ENCODE data around the gene SVIL.
"Not testable (repeated sequence)": the region's sequence is repeated elsewhere in the genome, so short reads cannot be mapped to it uniquely, and the experiment has no call there.

The SVIL gene

GRCh38 chr10:29583674-29584073, 51.1 kb downstream of the SVIL start:
- Histone ChIP-seq H3K4me2 (ENCODE audit: low read depth, low read length, poor library complexity, severe bottlenecking) (no peak overlapping the region), H3K9ac (ENCODE audit: low read depth, low read length, poor library complexity, severe bottlenecking) (no peak overlapping the region), H3K79me2 (ENCODE audit: insufficient read depth, low read length) (no peaks in the 10 kb centered on the region), H3K4me1 (ENCODE audit: insufficient read depth, low read length, poor library complexity, severe bottlenecking) (no peaks in the 10 kb centered on the region), H4K20me1 (ENCODE audit: insufficient read depth, low read length, poor library complexity, severe bottlenecking) (no peaks in the 10 kb centered on the region), H3K9me2 (replicated peaks; ENCODE audit: low read depth, low read length) (no peaks in the 10 kb centered on the region), H3K36me3 (ENCODE audit: insufficient read depth, low read length) (no peaks in the 10 kb centered on the region), H3K4me3 (ENCODE audit: low read length, poor library complexity, severe bottlenecking) (no peak overlapping the region), H2AFZ (ENCODE audit: low read length) (no peak overlapping the region), H3K27me3 (ENCODE audit: insufficient read depth, low read length, poor library complexity, severe bottlenecking) (no peaks in the 10 kb centered on the region), H3K9me3 (ENCODE audit: insufficient read depth, low read depth, low read length) (no peaks in the 10 kb centered on the region), H3F3A (ENCODE audit: low read depth) (no peaks in the 10 kb centered on the region)
- no peak for TF ChIP-seq EZH2phosphoT487 (IDR thresholded peaks at IDR 0.05; ENCODE audit: borderline replicate concordance)
- TF ChIP-seq CTCF (conservative IDR thresholded peaks at IDR 0.05; ENCODE audit: low read length): no peak

GRCh38 chr10:29582769-29583168, 52.0 kb downstream of the SVIL start:
- H3K4me2 ChIP-seq (ENCODE audit: low read depth, low read length, poor library complexity, severe bottlenecking); H3K9me2 ChIP-seq (replicated peaks; ENCODE audit: low read depth, low read length); H3K4me1 ChIP-seq (ENCODE audit: insufficient read depth, low read length, poor library complexity, severe bottlenecking); H3K9me3 ChIP-seq (ENCODE audit: insufficient read depth, low read depth, low read length); H3F3A ChIP-seq (ENCODE audit: low read depth); H3K36me3 ChIP-seq (ENCODE audit: insufficient read depth, low read length); H3K79me2 ChIP-seq (ENCODE audit: insufficient read depth, low read length); H3K4me3 ChIP-seq (ENCODE audit: low read length, poor library complexity, severe bottlenecking); H2AFZ ChIP-seq (ENCODE audit: low read length); H3K27me3 ChIP-seq (ENCODE audit: insufficient read depth, low read length, poor library complexity, severe bottlenecking); H3K9ac ChIP-seq (ENCODE audit: low read depth, low read length, poor library complexity, severe bottlenecking); H4K20me1 ChIP-seq (ENCODE audit: insufficient read depth, low read length, poor library complexity, severe bottlenecking): not testable (repeated sequence)

- no peaks in the 10 kb centered on the region for H3K9me2 ChIP-seq (replicated peaks; ENCODE audit: low read depth, low read length)
- H3K79me2 ChIP-seq (ENCODE audit: insufficient read depth, low read length): no peaks in the 10 kb centered on the region
- H2AFZ ChIP-seq (ENCODE audit: low read length): no peak overlapping the region
- H3K9me3 ChIP-seq (ENCODE audit: insufficient read depth, low read depth, low read length): no peaks in the 10 kb centered on the region
- no peaks in the 10 kb centered on the region for H3F3A ChIP-seq (ENCODE audit: low read depth)
- H4K20me1 ChIP-seq (ENCODE audit: insufficient read depth, low read length, poor library complexity, severe bottlenecking): no peaks in the 10 kb centered on the region
- no peaks in the 10 kb centered on the region for H3K36me3 ChIP-seq (ENCODE audit: insufficient read depth, low read length)
- no peak overlapping the region for H3K4me2 ChIP-seq (ENCODE audit: low read depth, low read length, poor library complexity, severe bottlenecking)
- H3K27me3 ChIP-seq (ENCODE audit: insufficient read depth, low read length, poor library complexity, severe bottlenecking): no peaks in the 10 kb centered on the region
- no peak overlapping the region for H3K9ac ChIP-seq (ENCODE audit: low read depth, low read length, poor library complexity, severe bottlenecking)
- H3K4me1 ChIP-seq (ENCODE audit: insufficient read depth, low read length, poor library complexity, severe bottlenecking): no peaks in the 10 kb centered on the region
- TF ChIP-seq EZH2phosphoT487 (IDR thresholded peaks at IDR 0.05; ENCODE audit: borderline replicate concordance) (no peak), CTCF (conservative IDR thresholded peaks at IDR 0.05; ENCODE audit: low read length) (no peak)
- H3K4me3 ChIP-seq (ENCODE audit: low read length, poor library complexity, severe bottlenecking): no peak overlapping the region
Observed at GRCh38 chr10:29579455-29579970, 55.3 kb downstream of the SVIL start.

- Histone ChIP-seq H3K9me3 (ENCODE audit: insufficient read depth, low read depth, low read length) (no peaks in the 10 kb centered on the region), H3K9me2 (replicated peaks; ENCODE audit: low read depth, low read length) (no peaks in the 10 kb centered on the region), H3K36me3 (ENCODE audit: insufficient read depth, low read length) (no peaks in the 10 kb centered on the region), H3K4me3 (ENCODE audit: low read length, poor library complexity, severe bottlenecking) (no peak overlapping the region), H3K27me3 (ENCODE audit: insufficient read depth, low read length, poor library complexity, severe bottlenecking) (no peaks in the 10 kb centered on the region), H3K79me2 (ENCODE audit: insufficient read depth, low read length) (no peaks in the 10 kb centered on the region), H3K4me1 (ENCODE audit: insufficient read depth, low read length, poor library complexity, severe bottlenecking) (no peaks in the 10 kb centered on the region), H2AFZ (ENCODE audit: low read length) (no peak overlapping the region), H3K9ac (ENCODE audit: low read depth, low read length, poor library complexity, severe bottlenecking) (no peak overlapping the region), H3F3A (ENCODE audit: low read depth) (no peaks in the 10 kb centered on the region), H4K20me1 (ENCODE audit: insufficient read depth, low read length, poor library complexity, severe bottlenecking) (no peaks in the 10 kb centered on the region), H3K4me2 (ENCODE audit: low read depth, low read length, poor library complexity, severe bottlenecking) (no peak overlapping the region)
- TF ChIP-seq EZH2phosphoT487 (IDR thresholded peaks at IDR 0.05; ENCODE audit: borderline replicate concordance) (no peak), CTCF (conservative IDR thresholded peaks at IDR 0.05; ENCODE audit: low read length) (no peak)
Observed at GRCh38 chr10:29578457-29578856, 56.3 kb downstream of the SVIL start.
